Heart right ventricle (tissue), 16 donors: ENCODE data around the gene PRAF2. TPM values are rescaled to one million over a fixed set of nuclear protein-coding genes. Genes with fewer than 3 reads are reported as not detected.

Source experiments
- ATAC-seq, 8 donors: fragments of 200-7000 bp; cut with Tn5 transposase; one replicate each; pipeline ENCODE4 v1.9.1; 2020; ENCODE audit warnings: mild to moderate bottlenecking in 8 of 8, moderate library complexity in 8 of 8, moderate number of reproducible peaks in 1 of 8
- DNase-seq, 2 donors: peaks; one replicate each; pipeline ENCODE4 v3.0.0-alpha.2; 2020
- H3K27ac ChIP-seq, 10 donors: fragments of 200-600 bp; sonication (generic) in 2 of 10; one replicate each; pipeline versions ENCODE4 v1.5.0 to v1.8.0; 2020 to 2022; ENCODE audit warnings: mild to moderate bottlenecking in 3 of 10
- H3K27me3 ChIP-seq, 7 donors: fragments of 200-600 bp; one replicate each; pipeline ENCODE4 v1.8.0; 2021 to 2022; ENCODE audit warnings: mild to moderate bottlenecking in 2 of 7
- H3K36me3 ChIP-seq, 9 donors: fragments of 200-600 bp; sonication (generic) in 1 of 9; one replicate each; pipeline versions ENCODE4 v1.5.0 to v1.8.0; 2020 to 2022; ENCODE audit warnings: mild to moderate bottlenecking in 2 of 9
- H3K4me1 ChIP-seq, 9 donors: fragments of 200-600 bp; sonication (generic) in 1 of 9; one replicate each; pipeline versions ENCODE4 v1.5.0 to v1.8.0; 2020 to 2022; ENCODE audit warnings: mild to moderate bottlenecking in 4 of 9
- H3K4me3 ChIP-seq, 10 donors: fragments of 200-600 bp; sonication (generic) in 2 of 10; one replicate each; pipeline versions ENCODE4 v1.5.0 to v1.8.0; 2020 to 2022; ENCODE audit warnings: mild to moderate bottlenecking in 7 of 10, moderate library complexity in 2 of 10
- H3K9me3 ChIP-seq, 11 donors: fragments of 200-600 bp in 10 of 11; sonication (generic) in 2 of 11; one replicate each; pipeline versions ENCODE4 v1.5.0 to v1.8.0; 2013 to 2022; ENCODE audit warnings: mild to moderate bottlenecking in 2 of 11, control low read depth in 1 of 11, moderate library complexity in 1 of 11
- WGBS, 2 donors: extraction: QIAGEN DNeasy Blood & Tissue Kit; methylation state at CpG; one replicate each; pipeline ENCODE4 v1.1.7; 2013; ENCODE audit warnings: inconsistent platforms in 1 of 2; 5-methylcytosine and 5-hydroxymethylcytosine counted together
- intact Hi-C, 10 donors: fragments of 100-400 bp; cut with DNase I; formaldehyde crosslinking; loops; one replicate each; pipeline versions ENCODE4 v1.11.1 to v1.14.2; 2022
- polyA plus RNA-seq, 2 donors: library from polyadenylated mRNA; stranded (reverse); fragments of 200-250 nt; gene quantifications; one replicate each; pipeline ENCODE4 v1.2.3, GENCODE V29; 2013
- total RNA-seq, 10 donors: library from RNA; stranded (reverse); fragmentation: NEBNext Ultra II Directional in 3 of 10; extraction: Animal tissue kit (Norgen Biotek cat#: 25700) in 3 of 10; gene quantifications; one replicate each; pipeline versions ENCODE4 v1.2.1 to v1.2.4, GENCODE V29; 2021 to 2023
- TF ChIP-seq, protein P1 (sequence below), 9 donors: fragments of 200-600 bp; sonication (generic) in 2 of 9; IDR thresholded peaks; one replicate each; pipeline versions ENCODE4 v1.5.0 to v1.8.0; 2021 to 2022; ENCODE audit warnings: antibody characterized with exemption in 9 of 9, mild to moderate bottlenecking in 5 of 9, moderate library complexity in 1 of 9
- donor health status: Arrhythmogenic right ventricular cardiomyopathy.
- donor health status: ischemic (EF 13 %, LVEDD 7.1; RV severe dilation, severe dysfunction).
- donor health status: healthy with polysubstance abuse.
- donor health status: DM: no; HTN: yes; CAD: no.
- donor health status: DM: no; HTN: no; CAD: no.
- donor health status: ischemic (EF 25% LVEDD 6.9; RV normal size, moderate dysfunction).
- donor health status: ischemic (EF 25% LVEDD 5.7; RV mildly dilated, moderate dysfunction).
- donor health status: healthy.
- donor health status: DM: yes; HTN: yes; CAD: no.
- donor health status: Ischemic cardiomyopathy.
- donor health status: ischemic (EF 35%, LVEDD 5.7; RV mildly dilated, moderate dysfunction).
- donor health status: nonischemic (EF 11% LVEDD 7.7; RV severe dilation, severe dysfunction).
- donor health status: DM: yes; HTN: yes; CAD: no.
- donor health status: PGD.
- donor health status: ischemic (EF 29% LVEDD 5.4; RV normal size, mild dysfunction).
- donor health status: nonischemic (EF 23%, LVEDD 6.1; RV moderate dilation, normal function).

The PRAF2 gene
- total and polyA plus RNA-seq, 12 donors: 5.4 to 26.5 (median 8.7) TPM

DNA sequence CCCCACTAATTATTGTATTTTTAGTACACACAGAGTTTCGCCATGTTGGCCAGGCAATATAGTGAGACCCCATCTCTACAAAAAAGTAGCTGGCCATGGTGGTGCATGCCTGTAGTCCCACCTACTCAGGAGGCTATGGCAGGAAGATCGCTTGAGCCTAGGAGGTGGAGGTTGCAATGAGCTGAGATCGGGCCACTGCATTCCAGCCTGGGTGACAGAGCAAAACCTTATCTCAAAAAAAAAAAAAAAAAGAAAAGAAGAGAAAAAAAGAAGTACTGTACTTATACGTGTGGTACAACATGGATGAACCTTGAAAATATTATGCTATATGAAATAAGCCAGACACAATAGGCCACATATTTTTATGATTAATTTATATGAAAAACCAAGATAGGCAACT lies 15.8 kb upstream of the PRAF2 start:
- Histone ChIP-seq H3K9me3 (no peaks in the 10 kb centered on the region), H3K27me3 (no peaks in the 10 kb centered on the region), H3K4me1 (no peaks in the 10 kb centered on the region), H3K4me3 (no peak overlapping the region), H3K36me3 (no peaks in the 10 kb centered on the region), H3K27ac (no peak overlapping the region)
- intact Hi-C loops: no loop called here
- no peak for DNase-seq
- ATAC-seq: no peak
- TF ChIP-seq, protein P1, sequence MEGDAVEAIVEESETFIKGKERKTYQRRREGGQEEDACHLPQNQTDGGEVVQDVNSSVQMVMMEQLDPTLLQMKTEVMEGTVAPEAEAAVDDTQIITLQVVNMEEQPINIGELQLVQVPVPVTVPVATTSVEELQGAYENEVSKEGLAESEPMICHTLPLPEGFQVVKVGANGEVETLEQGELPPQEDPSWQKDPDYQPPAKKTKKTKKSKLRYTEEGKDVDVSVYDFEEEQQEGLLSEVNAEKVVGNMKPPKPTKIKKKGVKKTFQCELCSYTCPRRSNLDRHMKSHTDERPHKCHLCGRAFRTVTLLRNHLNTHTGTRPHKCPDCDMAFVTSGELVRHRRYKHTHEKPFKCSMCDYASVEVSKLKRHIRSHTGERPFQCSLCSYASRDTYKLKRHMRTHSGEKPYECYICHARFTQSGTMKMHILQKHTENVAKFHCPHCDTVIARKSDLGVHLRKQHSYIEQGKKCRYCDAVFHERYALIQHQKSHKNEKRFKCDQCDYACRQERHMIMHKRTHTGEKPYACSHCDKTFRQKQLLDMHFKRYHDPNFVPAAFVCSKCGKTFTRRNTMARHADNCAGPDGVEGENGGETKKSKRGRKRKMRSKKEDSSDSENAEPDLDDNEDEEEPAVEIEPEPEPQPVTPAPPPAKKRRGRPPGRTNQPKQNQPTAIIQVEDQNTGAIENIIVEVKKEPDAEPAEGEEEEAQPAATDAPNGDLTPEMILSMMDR (IDR thresholded peaks at IDR 0.05): no peak
- WGBS, 2 donors: 73 to 74% methylated on average over 4 of the region's 4 CpGs

DNA sequence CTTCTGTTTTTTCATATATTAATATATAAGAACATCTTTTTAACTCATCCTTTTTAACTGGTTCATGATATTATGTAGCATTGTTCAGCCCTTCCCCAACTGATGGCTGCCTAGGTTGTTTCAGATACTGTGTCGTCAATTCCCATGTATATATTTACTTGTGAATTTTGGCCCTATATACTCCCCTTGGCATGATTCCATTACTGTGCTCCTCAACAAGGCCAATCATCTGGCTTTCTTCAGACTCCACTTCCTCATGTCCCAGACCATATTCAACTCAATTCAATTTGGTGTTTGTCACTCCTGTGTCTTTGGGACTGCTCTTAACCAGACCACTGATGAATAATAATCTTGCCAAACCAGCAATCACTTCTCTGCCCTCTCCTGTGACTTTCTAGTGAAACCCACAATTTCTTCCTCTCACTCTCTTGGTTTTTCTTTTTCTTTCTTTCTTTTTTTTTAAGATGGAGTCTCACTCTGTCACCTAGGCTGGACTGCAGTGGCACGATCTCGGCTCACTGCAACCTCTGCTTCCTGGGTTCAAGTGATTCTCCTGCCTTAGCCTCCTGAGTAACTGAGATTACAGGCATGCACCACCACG lies 8.6 kb upstream of the PRAF2 start:
- 67 to 78% methylated on average over 4 of the region's 4 CpGs for WGBS, 2 donors
- ATAC-seq (no peak), DNase-seq (no peak)
- peaks cover 0 to 6% (median 0%) of the 10 kb centered on the region in 9 donors for H3K36me3 ChIP-seq
- no peak overlapping the region for H3K27ac ChIP-seq
- peaks cover 0 to 12% (median 0%) of the 10 kb centered on the region in 9 donors for H3K4me1 ChIP-seq
- no peaks in the 10 kb centered on the region for H3K9me3 ChIP-seq
- H3K27me3 ChIP-seq: no peaks in the 10 kb centered on the region
- H3K4me3 ChIP-seq: no peak overlapping the region
- intact Hi-C loops: no loop called here
- TF ChIP-seq, protein P1 (IDR thresholded peaks at IDR 0.05): no peak

DNA sequence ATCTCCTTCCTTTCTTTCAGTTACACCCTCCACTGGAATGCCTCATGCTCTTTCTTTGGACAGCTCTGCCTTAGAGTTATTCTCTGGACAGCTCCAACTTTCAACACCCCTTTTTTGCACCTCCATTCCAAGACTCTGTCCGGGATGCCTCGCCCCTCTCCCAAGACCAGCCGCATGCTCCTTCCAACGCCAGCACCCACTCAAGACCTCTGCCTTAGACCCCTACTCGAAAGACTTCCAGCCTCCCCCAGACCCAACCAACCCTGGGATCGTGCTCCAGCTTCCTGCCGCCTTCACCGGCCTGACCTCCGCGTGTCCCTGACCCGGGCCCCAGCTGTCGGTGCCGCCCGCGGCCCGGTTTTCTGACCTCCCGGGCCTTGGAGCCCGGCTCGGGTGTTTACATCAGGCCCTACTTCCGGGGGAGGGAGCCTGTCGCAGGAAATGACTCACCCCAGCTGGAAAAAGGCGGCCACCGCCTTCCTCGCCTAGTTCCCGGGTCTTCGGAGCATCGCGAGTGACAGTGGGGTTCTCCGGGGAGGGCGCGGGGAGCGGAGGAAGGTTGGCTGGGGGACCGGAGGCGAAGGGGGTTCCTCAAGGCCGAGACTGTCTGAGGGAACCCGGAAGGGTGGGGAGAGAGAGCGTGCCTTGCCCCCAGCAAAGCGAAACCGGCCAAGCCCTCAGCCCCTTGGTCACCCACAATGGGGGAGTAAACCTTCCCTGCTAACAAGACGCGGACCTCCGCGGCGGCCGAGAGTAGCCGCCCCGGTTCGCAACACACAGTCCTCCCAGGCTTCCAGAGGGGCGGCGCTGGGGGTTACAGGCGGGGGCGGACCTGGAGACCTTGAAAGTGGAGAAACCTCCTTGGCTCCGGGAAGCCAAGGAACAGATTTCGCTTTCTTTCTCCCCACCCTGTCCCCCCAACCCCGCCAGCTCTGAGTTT lies 6.0 kb upstream of the PRAF2 start, which contains the start of gene WDR45:
Gene WDR45, minus strand, starts transcription at position 399 of the 940 bp plus-strand sequence. CDS start 1,792 bp downstream, outside the sequence.
- H3K27ac ChIP-seq: peak within 1 kb of the TSS; percentile 89 to 98 (median 95)
- no peaks in the 10 kb centered on the region for H3K27me3 ChIP-seq
- DNase-seq (peak; percentile 70 to 77), ATAC-seq (peak; percentile 76 to 96 (median 93))
- peaks cover 0 to 13% (median 0%) of the 10 kb centered on the region in 9 donors for H3K4me1 ChIP-seq
- TF ChIP-seq, protein P1 (IDR thresholded peaks at IDR 0.05): no peak
- WGBS, 2 donors: 0% methylated on average over 38 to 55 of the region's 55 CpGs
- H3K4me3 ChIP-seq: peak within 1 kb of the TSS; percentile 53 to 75 (median 68)
- H3K9me3 ChIP-seq: no peaks in the 10 kb centered on the region
- peaks cover 0 to 32% (median 0%) of the 10 kb centered on the region in 9 donors for H3K36me3 ChIP-seq
- intact Hi-C loops: loop anchor here in 2 of 10 donors (2.0 to 5.0 kb wide), 2 partner anchors 21 to 37 kb away; partner anchors contain the start of gene TFE3 (in 1 of the 2)

DNA sequence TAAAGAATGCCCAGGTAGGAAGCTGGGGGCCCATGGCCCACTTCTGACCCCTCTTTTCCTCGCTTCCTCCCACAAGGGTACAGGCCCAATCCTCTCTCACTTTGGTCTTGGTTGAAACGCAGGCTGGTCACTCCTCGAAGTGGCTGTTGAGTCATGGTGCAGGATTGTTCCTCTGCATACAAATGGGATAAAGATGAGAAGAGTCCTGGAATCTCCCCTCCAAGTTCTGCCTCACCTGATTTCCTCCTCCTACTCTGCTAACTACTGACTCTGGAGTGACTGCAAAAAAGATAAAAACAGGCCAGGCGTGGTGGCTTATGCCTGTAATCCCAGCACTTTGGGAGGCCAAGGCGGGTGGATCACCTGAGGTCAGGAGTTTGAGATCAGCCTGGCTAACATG lies 4.1 kb upstream of the PRAF2 start:
- Histone ChIP-seq H3K27ac (no peak overlapping the region), H3K4me3 (no peak overlapping the region), H3K9me3 (no peaks in the 10 kb centered on the region), H3K27me3 (no peaks in the 10 kb centered on the region), H3K36me3 (peaks cover 0 to 33% (median 0%) of the 10 kb centered on the region in 9 donors), H3K4me1 (peaks cover 0 to 24% (median 8%) of the 10 kb centered on the region in 9 donors)
- intact Hi-C loops: loop anchor here in 1 of 10 donors (5.0 kb wide), 1 partner anchor 36 kb away; the partner anchor contains the start of gene TFE3
- ATAC-seq: no peak
- TF ChIP-seq, protein P1 (IDR thresholded peaks at IDR 0.05): no peak
- no peak for DNase-seq
- WGBS, 2 donors: 79 to 80% methylated on average over 4 to 5 of the region's 5 CpGs
